ENCODE measurements around the gene CLEC2A.

CLEC2A gene

GRCh38 chr12:9926876-9927275 is 5.3 kb downstream of the CLEC2A start:
- Histone ChIP-seq H3K27ac (ENCODE audit: low read depth, low read length, poor library complexity, severe bottlenecking) (no peak overlapping the region), H3K4me3 (ENCODE audit: low read depth, low read length, poor library complexity, severe bottlenecking) (no peak overlapping the region), H2AFZ (ENCODE audit: low read length) (no peak overlapping the region), H3K27me3 (ENCODE audit: insufficient read depth, low read length) (no peaks in the 10 kb centered on the region), H3K36me3 (ENCODE audit: insufficient read depth, low read length) (no peaks in the 10 kb centered on the region), H3K4me1 (ENCODE audit: insufficient read depth, low read length, severe bottlenecking) (peaks cover 10% of the 10 kb centered on the region), H3K4me2 (ENCODE audit: low read length) (no peak overlapping the region), H3F3A (ENCODE audit: insufficient read depth, low read length) (no peaks in the 10 kb centered on the region), H3K9ac (ENCODE audit: low read length) (no peak overlapping the region), H4K20me1 (ENCODE audit: insufficient read depth, low read length) (no peaks in the 10 kb centered on the region), H3K79me2 (ENCODE audit: insufficient read depth, low read length) (no peaks in the 10 kb centered on the region), H3K9me2 (ENCODE audit: low read depth, low read length) (no peaks in the 10 kb centered on the region), H3K9me3 (ENCODE audit: low read length) (no peaks in the 10 kb centered on the region)
- TF ChIP-seq EZH2 (IDR thresholded peaks at IDR 0.05; ENCODE audit: borderline replicate concordance, low read length) (no peak), CTCF (IDR thresholded peaks at IDR 0.05; ENCODE audit: low read length) (no peak)

- H3K4me2 ChIP-seq (ENCODE audit: low read length), result no peak overlapping the region
- no peak overlapping the region for H3K4me3 ChIP-seq (ENCODE audit: low read depth, low read length, poor library complexity, severe bottlenecking)
- H2AFZ ChIP-seq (ENCODE audit: low read length), result no peak overlapping the region
Observed at GRCh38 chr12:9925705-9926393, 6.3 kb downstream of the CLEC2A start.

GRCh38 chr12:9922429-9922828 is 9.7 kb downstream of the CLEC2A start:
- no peaks in the 10 kb centered on the region for H3K79me2 ChIP-seq (ENCODE audit: insufficient read depth, low read length)
- no peaks in the 10 kb centered on the region for H3K9me2 ChIP-seq (ENCODE audit: low read depth, low read length)
- no peaks in the 10 kb centered on the region for H3F3A ChIP-seq (ENCODE audit: insufficient read depth, low read length)
- H4K20me1 ChIP-seq (ENCODE audit: insufficient read depth, low read length), result no peaks in the 10 kb centered on the region
- no peak overlapping the region for H3K9ac ChIP-seq (ENCODE audit: low read length)
- no peaks in the 10 kb centered on the region for H3K4me1 ChIP-seq (ENCODE audit: insufficient read depth, low read length, severe bottlenecking)
- H3K27ac ChIP-seq (ENCODE audit: low read depth, low read length, poor library complexity, severe bottlenecking), result no peak overlapping the region
- no peaks in the 10 kb centered on the region for H3K27me3 ChIP-seq (ENCODE audit: insufficient read depth, low read length)
- no peaks in the 10 kb centered on the region for H3K36me3 ChIP-seq (ENCODE audit: insufficient read depth, low read length)
- H3K4me2 ChIP-seq (ENCODE audit: low read length), result no peak overlapping the region
- no peaks in the 10 kb centered on the region for H3K9me3 ChIP-seq (ENCODE audit: low read length)
- no peak overlapping the region for H3K4me3 ChIP-seq (ENCODE audit: low read depth, low read length, poor library complexity, severe bottlenecking)
- TF ChIP-seq EZH2 (IDR thresholded peaks at IDR 0.05; ENCODE audit: borderline replicate concordance, low read length), result no peak
- no peak for TF ChIP-seq CTCF (IDR thresholded peaks at IDR 0.05; ENCODE audit: low read length)
- no peak overlapping the region for H2AFZ ChIP-seq (ENCODE audit: low read length)

More at GRCh38 chr12:9925705-9926393, 6.3 kb downstream of the CLEC2A start:
- Histone ChIP-seq H3K79me2 (ENCODE audit: insufficient read depth, low read length) (no peaks in the 10 kb centered on the region), H3K27me3 (ENCODE audit: insufficient read depth, low read length) (no peaks in the 10 kb centered on the region), H3K27ac (ENCODE audit: low read depth, low read length, poor library complexity, severe bottlenecking) (no peak overlapping the region), H3K9me3 (ENCODE audit: low read length) (no peaks in the 10 kb centered on the region), H3K36me3 (ENCODE audit: insufficient read depth, low read length) (no peaks in the 10 kb centered on the region), H3K9me2 (ENCODE audit: low read depth, low read length) (no peaks in the 10 kb centered on the region), H4K20me1 (ENCODE audit: insufficient read depth, low read length) (no peaks in the 10 kb centered on the region), H3F3A (ENCODE audit: insufficient read depth, low read length) (no peaks in the 10 kb centered on the region), H3K4me1 (ENCODE audit: insufficient read depth, low read length, severe bottlenecking) (peaks cover 10% of the 10 kb centered on the region), H3K9ac (ENCODE audit: low read length) (no peak overlapping the region)
- TF ChIP-seq CTCF (IDR thresholded peaks at IDR 0.05; ENCODE audit: low read length), result peak; percentile 68
- no peak for TF ChIP-seq EZH2 (IDR thresholded peaks at IDR 0.05; ENCODE audit: borderline replicate concordance, low read length)
